GF-D8 (cell line): ENCODE data around the gene EPB41L1.

Source experiments
- DNase-seq: peaks from one replicate; lab custom pipeline; 2025; lab: John Stamatoyannopoulos, UW

The EPB41L1 gene

GRCh38 chr20:36281785-36282380, 127.3 kb downstream of the EPB41L1 start:
- DNase-seq = no peak
